HepG2 (cell line): ENCODE data around the gene TSGA10IP. TPM values are rescaled to one million over a fixed set of nuclear protein-coding genes. Genes with fewer than 3 reads are reported as not detected.

Experiments
- CBX2 ChIP-seq, 2 experiments: fragments of 200-600 bp in 1 of 2; sonication (generic); formaldehyde crosslinking in 1 of 2; IDR thresholded peaks; 2 replicates each; pipeline versions ENCODE4 v1.7.0 to v1.8.1; 2018 to 2022; ENCODE audit warnings: low read depth in 2 of 2, low read length in 1 of 2, mild to moderate bottlenecking in 1 of 2, missing genetic modification reagents in 1 of 2
- SALL1 ChIP-seq: sonication (generic); formaldehyde crosslinking; IDR thresholded peaks from 2 replicates; pipeline ENCODE4 v1.8.0; 2022; ENCODE audit warnings: mild to moderate bottlenecking, missing genetic modification reagents
- SP1 ChIP-seq, 2 experiments: fragments of 450-650 bp in 1 of 2; sonication (generic) in 1 of 2; formaldehyde crosslinking in 1 of 2; IDR thresholded peaks; 2 replicates each; pipeline versions ENCODE4 v1.4.0 to v1.6.1; 2016 to 2020; ENCODE audit warnings: missing genetic modification reagents in 1 of 2
- STAG1 ChIP-seq: sonication (generic); formaldehyde crosslinking; IDR thresholded peaks from 2 replicates; pipeline ENCODE4 v1.4.0; 2020; ENCODE audit warnings: missing genetic modification reagents
- ZNF24 ChIP-seq: fragments of 450-650 bp; IDR thresholded peaks from 2 replicates; pipeline ENCODE4 v1.6.1; 2017; ENCODE audit warnings: antibody characterized with exemption, mild to moderate bottlenecking
- ZNF616 ChIP-seq: sonication (generic); formaldehyde crosslinking; IDR thresholded peaks from 2 replicates; pipeline ENCODE4 v1.5.0; 2020; ENCODE audit warnings: low read depth, mild to moderate bottlenecking, missing genetic modification reagents
- ZNF749 ChIP-seq: sonication (generic); formaldehyde crosslinking; IDR thresholded peaks from 2 replicates; pipeline ENCODE4 v1.8.0; 2022; ENCODE audit warnings: mild to moderate bottlenecking, missing genetic modification reagents, moderate library complexity, borderline replicate concordance
- ZNF816 ChIP-seq: sonication (generic); formaldehyde crosslinking; IDR thresholded peaks from 2 replicates; pipeline ENCODE4 v1.8.0; 2022; ENCODE audit warnings: missing genetic modification reagents, mild to moderate bottlenecking, borderline replicate concordance
- ZNF839 ChIP-seq: sonication (generic); formaldehyde crosslinking; IDR thresholded peaks from 2 replicates; pipeline ENCODE4 v1.4.0; 2020; ENCODE audit warnings: missing genetic modification reagents, mild to moderate bottlenecking, borderline replicate concordance
- polyA plus RNA-seq, 8 experiments: library from polyadenylated mRNA; depleted of rRNA in 3 of 8; stranded (reverse) in 7 of 8; unstranded in 1 of 8; fragments of >200 nt; fragmentation: Illumina TruSeq in 4 of 8; extraction: Trizol in 4 of 8; gene quantifications; 2 replicates each; pipeline versions ENCODE4 v1.2.1 to v1.2.3, GENCODE V29; 2011 to 2016; ENCODE audit warnings: low read depth in 4 of 8, missing spikeins in 1 of 8, mixed read lengths in 1 of 8; ENCODE audit not compliant: insufficient read depth in 1 of 8
- total RNA-seq, 5 experiments: library from RNA; depleted of rRNA; stranded (reverse); fragments of >200 nt; fragmentation: Illumina TruSeq; extraction: Trizol; gene quantifications; 2 replicates each; pipeline ENCODE4 v1.2.3, GENCODE V29; 2016; ENCODE audit warnings: low read depth in 1 of 5
- TF ChIP-seq, protein P1 (sequence below): sonication (generic); formaldehyde crosslinking; IDR thresholded peaks from 2 replicates; pipeline ENCODE4 v1.4.0; 2020; ENCODE audit warnings: missing genetic modification reagents, borderline replicate concordance
- TF ChIP-seq, protein P2 (sequence below): IDR thresholded peaks from 2 replicates; pipeline ENCODE4 v1.6.1; 2018; ENCODE audit warnings: missing genetic modification reagents

Gene TSGA10IP
- total and polyA plus RNA-seq, 2 of the 13 experiments (the other 11 are each of a cell fraction or from before 2014, with no cell fraction given): not detected

- TF ChIP-seq ZNF749 (CRISPR knock-in tag) (no peak), ZNF839 (no peak), STAG1 (CRISPR knock-in tag) (peak; percentile 99), CBX2 (IDR thresholded peaks at IDR 0.05; ENCODE audit: low read depth, low read length) (no peak), CBX2 (CRISPR knock-in tag; IDR thresholded peaks at IDR 0.05; ENCODE audit: low read depth) (no peak), SP1 (IDR thresholded peaks at IDR 0.05) (no peak), SP1 (CRISPR knock-in tag; IDR thresholded peaks at IDR 0.05) (no peak), ZNF616 (CRISPR knock-in tag) (0 out of 2 replicates have a peak, but pooled peaks have one; percentile 36), ZNF24 (peak; percentile 29; the same call in 1 of the 2 replicates), SALL1 (peak; percentile 46), ZNF816 (CRISPR knock-in tag) (no peak)
- TF ChIP-seq, protein P1, sequence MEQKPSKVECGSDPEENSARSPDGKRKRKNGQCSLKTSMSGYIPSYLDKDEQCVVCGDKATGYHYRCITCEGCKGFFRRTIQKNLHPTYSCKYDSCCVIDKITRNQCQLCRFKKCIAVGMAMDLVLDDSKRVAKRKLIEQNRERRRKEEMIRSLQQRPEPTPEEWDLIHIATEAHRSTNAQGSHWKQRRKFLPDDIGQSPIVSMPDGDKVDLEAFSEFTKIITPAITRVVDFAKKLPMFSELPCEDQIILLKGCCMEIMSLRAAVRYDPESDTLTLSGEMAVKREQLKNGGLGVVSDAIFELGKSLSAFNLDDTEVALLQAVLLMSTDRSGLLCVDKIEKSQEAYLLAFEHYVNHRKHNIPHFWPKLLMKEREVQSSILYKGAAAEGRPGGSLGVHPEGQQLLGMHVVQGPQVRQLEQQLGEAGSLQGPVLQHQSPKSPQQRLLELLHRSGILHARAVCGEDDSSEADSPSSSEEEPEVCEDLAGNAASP (CRISPR knock-in tag): peak; percentile 27; the same call in 1 of the 2 replicates
- TF ChIP-seq, protein P2, sequence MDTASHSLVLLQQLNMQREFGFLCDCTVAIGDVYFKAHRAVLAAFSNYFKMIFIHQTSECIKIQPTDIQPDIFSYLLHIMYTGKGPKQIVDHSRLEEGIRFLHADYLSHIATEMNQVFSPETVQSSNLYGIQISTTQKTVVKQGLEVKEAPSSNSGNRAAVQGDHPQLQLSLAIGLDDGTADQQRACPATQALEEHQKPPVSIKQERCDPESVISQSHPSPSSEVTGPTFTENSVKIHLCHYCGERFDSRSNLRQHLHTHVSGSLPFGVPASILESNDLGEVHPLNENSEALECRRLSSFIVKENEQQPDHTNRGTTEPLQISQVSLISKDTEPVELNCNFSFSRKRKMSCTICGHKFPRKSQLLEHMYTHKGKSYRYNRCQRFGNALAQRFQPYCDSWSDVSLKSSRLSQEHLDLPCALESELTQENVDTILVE (CRISPR knock-in tag): 0 out of 2 replicates have a peak, but pooled peaks have one; percentile 42
These were observed 43.7 kb downstream of the TSGA10IP start (continued) for GRCh38 chr11:65988791-65989592.
